ENCODE measurements around the gene AP5M1. TPM values are rescaled to one million over a fixed set of nuclear protein-coding genes. Genes with fewer than 3 reads are reported as not detected.
A peak's percentile ranks its signal among the peaks of the same experiment; 100 is the strongest.
"Not testable (repeated sequence)": the region's sequence is repeated elsewhere in the genome, so short reads cannot be mapped to it uniquely, and the experiment has no call there.

The AP5M1 gene
- total RNA-seq, 1 donor from 2014 or later, result 15.1 TPM

DNA sequence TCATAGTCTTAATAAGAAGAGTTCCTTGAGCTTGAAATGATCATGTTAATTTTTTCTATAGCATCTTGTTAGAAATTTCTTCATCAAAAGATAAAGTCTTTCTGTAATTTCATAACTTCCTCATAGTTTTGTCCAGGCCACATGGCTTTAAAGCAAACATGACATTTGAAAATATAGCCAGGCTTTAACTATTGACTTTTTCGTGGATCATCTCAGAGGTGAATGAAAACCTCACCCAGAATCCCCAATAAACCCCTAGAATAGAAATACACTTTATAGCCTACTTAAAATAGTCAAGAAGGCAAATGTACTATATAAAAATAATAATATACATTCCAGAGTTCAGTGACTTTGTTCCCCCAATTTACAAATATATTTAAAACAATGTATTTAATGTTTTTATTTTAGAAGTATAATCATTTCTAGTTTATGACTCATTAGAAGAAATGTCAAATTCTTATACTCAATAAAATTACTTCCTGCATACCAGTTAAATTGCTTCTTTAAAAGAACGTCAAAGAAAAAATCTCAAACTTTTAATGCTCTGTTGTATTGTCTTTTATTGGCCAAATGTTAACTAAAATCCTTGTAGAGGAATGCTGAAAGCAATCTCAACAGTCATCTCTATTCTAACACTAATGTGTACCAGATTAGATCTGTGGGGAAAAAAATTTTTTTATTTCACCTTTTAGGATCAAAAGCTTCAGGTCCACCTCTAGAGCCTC lies 21.7 kb upstream of the AP5M1 start:
- Histone ChIP-seq H3K36me3 (ENCODE audit: control insufficient read depth in 3 of 3, insufficient read depth in 3 of 3, low read length in 3 of 3) (no peaks in the 10 kb centered on the region), H3K9ac (ENCODE audit: low read depth in 1 of 3, low read length in 3 of 3) (no peak overlapping the region), H3K9me3 (ENCODE audit: control insufficient read depth in 3 of 3, low read length in 3 of 3) (no peaks in the 10 kb centered on the region), H3K27ac (ENCODE audit: low read depth, low read length) (no peak overlapping the region), H3K4me3 (ENCODE audit: low read length in 3 of 3) (no peak overlapping the region), H3K4me1 (ENCODE audit: control insufficient read depth in 3 of 3, insufficient read depth in 3 of 3, low read length in 3 of 3) (peaks cover 0 to 4% (median 0%) of the 10 kb centered on the region in 3 donors), H3K27me3 (ENCODE audit: control insufficient read depth in 3 of 3, insufficient read depth in 3 of 3, low read length in 3 of 3) (no peaks in the 10 kb centered on the region)

DNA sequence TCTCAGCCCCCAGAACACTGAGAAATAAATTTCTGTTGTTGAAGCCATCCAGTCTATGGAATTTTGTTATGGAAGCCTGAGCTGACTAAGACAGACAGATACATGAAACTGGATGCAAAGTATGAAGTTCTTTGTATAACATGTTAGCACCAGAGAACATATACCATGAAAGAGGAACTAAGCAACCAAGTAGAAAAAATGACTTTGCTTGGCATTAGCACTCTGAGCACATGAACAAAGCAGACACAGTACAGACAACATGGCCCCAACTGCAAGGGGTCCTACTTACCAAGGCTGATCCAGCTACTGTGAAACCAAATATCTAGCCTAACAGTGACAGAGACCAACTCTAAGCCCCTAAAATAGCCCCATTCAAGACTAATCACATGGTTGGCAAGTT lies 13.9 kb upstream of the AP5M1 start:
- H3K27ac ChIP-seq (ENCODE audit: low read depth, low read length), result no peak overlapping the region
- no peak overlapping the region for H3K9ac ChIP-seq (ENCODE audit: low read depth in 1 of 3, low read length in 3 of 3)
- no peak overlapping the region for H3K4me3 ChIP-seq (ENCODE audit: low read length in 3 of 3)
- peaks cover 0 to 2% (median 0%) of the 10 kb centered on the region in 3 donors for H3K36me3 ChIP-seq (ENCODE audit: control insufficient read depth in 3 of 3, insufficient read depth in 3 of 3, low read length in 3 of 3)
- peaks cover 0 to 4% (median 0%) of the 10 kb centered on the region in 3 donors for H3K4me1 ChIP-seq (ENCODE audit: control insufficient read depth in 3 of 3, insufficient read depth in 3 of 3, low read length in 3 of 3)
- H3K27me3 ChIP-seq (ENCODE audit: control insufficient read depth in 3 of 3, insufficient read depth in 3 of 3, low read length in 3 of 3), result no peaks in the 10 kb centered on the region
- no peaks in the 10 kb centered on the region for H3K9me3 ChIP-seq (ENCODE audit: control insufficient read depth in 3 of 3, low read length in 3 of 3)

DNA sequence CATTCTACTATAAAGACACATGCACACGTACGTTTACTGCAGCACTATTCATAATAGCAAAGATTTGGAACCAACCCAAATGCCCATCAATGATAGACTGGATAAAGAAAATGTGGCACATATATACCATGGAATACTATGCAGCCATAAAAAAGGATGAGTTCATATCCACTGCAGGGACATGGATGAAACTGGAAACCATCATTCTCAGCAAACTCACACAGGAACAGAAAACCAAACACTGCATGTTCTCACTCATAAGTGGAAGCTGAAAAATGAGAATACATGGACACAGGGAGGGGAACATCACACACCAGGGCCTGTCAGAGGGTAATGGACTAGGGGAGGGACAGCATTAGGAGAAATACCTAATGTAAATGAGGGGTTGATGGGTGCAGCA lies 10.6 kb upstream of the AP5M1 start:
- H3K36me3 ChIP-seq (ENCODE audit: control insufficient read depth in 3 of 3, insufficient read depth in 3 of 3, low read length in 3 of 3); H3K4me3 ChIP-seq (ENCODE audit: low read length in 3 of 3); H3K27ac ChIP-seq (ENCODE audit: low read depth, low read length); H3K9me3 ChIP-seq (ENCODE audit: control insufficient read depth in 3 of 3, low read length in 3 of 3); H3K4me1 ChIP-seq (ENCODE audit: control insufficient read depth in 3 of 3, insufficient read depth in 3 of 3, low read length in 3 of 3); H3K27me3 ChIP-seq (ENCODE audit: control insufficient read depth in 3 of 3, insufficient read depth in 3 of 3, low read length in 3 of 3); H3K9ac ChIP-seq (ENCODE audit: low read depth in 1 of 3, low read length in 3 of 3): not testable (repeated sequence)

DNA sequence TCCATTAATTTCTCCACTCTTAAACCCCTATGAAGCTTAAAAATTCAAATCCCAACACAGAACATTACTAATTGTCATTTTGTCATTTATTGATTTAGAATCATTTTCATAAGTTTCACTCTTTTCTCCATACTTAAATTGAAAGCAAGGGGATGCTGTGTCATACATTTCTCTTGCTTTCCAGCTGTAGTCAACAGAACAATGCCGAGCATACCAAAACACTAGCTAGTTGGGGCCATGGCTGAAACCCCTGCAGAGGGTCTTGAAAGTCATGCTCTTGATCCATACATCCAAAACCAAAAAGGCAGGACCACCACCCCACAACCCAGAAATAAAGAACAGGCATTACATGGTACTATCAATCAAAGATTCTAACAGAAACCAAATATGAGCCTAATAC lies 9.1 kb upstream of the AP5M1 start:
- Histone ChIP-seq H3K4me3 (ENCODE audit: low read length in 3 of 3) (no peak overlapping the region), H3K9ac (ENCODE audit: low read depth in 1 of 3, low read length in 3 of 3) (no peak overlapping the region), H3K9me3 (ENCODE audit: control insufficient read depth in 3 of 3, low read length in 3 of 3) (no peaks in the 10 kb centered on the region), H3K36me3 (ENCODE audit: control insufficient read depth in 3 of 3, insufficient read depth in 3 of 3, low read length in 3 of 3) (peaks cover 0 to 2% (median 0%) of the 10 kb centered on the region in 3 donors), H3K27ac (ENCODE audit: low read depth, low read length) (no peak overlapping the region), H3K4me1 (ENCODE audit: control insufficient read depth in 3 of 3, insufficient read depth in 3 of 3, low read length in 3 of 3) (peaks cover 0 to 4% (median 3%) of the 10 kb centered on the region in 3 donors), H3K27me3 (ENCODE audit: control insufficient read depth in 3 of 3, insufficient read depth in 3 of 3, low read length in 3 of 3) (no peaks in the 10 kb centered on the region)

DNA sequence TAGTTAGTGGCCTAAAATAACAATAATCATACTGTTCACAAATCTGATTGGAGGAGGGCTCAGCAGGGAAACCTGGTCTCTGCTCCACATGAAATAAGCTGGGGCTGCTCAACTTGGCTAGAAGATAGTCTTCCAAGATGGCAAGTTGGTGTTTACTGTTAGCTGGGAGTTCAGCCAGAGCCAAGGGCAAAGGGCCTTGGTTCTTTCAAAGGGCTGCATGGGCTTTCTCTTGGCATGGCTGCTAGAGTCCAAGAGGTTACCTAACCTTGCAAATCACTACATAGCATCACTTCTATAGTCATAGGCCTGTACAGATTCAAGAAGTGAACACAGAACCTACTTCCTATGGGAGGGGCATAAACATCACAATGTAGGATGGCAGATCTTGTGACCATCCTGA lies 7.2 kb upstream of the AP5M1 start:
- no peaks in the 10 kb centered on the region for H3K9me3 ChIP-seq (ENCODE audit: control insufficient read depth in 3 of 3, low read length in 3 of 3)
- no peak overlapping the region for H3K4me3 ChIP-seq (ENCODE audit: low read length in 3 of 3)
- H3K27me3 ChIP-seq (ENCODE audit: control insufficient read depth in 3 of 3, insufficient read depth in 3 of 3, low read length in 3 of 3), result no peaks in the 10 kb centered on the region
- H3K27ac ChIP-seq (ENCODE audit: low read depth, low read length), result no peak overlapping the region
- peaks cover 2 to 4% (median 3%) of the 10 kb centered on the region in 3 donors for H3K4me1 ChIP-seq (ENCODE audit: control insufficient read depth in 3 of 3, insufficient read depth in 3 of 3, low read length in 3 of 3)
- H3K9ac ChIP-seq (ENCODE audit: low read depth in 1 of 3, low read length in 3 of 3), result no peak overlapping the region
- H3K36me3 ChIP-seq (ENCODE audit: control insufficient read depth in 3 of 3, insufficient read depth in 3 of 3, low read length in 3 of 3), result no peaks in the 10 kb centered on the region

DNA sequence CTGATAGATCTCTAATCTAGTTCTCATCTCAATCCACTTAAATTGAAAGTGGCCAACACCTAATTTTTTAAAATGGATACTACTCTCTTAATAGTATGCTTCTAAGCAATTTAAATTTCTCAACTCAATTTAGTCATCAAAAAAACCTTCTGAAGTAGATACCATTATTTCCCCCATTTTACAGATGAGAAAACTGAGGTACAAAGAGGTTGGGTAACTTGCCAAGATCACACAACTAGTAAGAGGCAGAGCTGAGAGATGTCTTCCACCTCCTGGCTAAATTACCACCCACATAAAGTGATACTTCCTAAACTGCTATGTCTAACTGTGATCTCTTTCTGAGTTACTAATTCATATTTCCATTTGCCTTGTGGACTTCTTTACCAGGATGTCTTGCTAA lies 6.7 kb upstream of the AP5M1 start:
- no peaks in the 10 kb centered on the region for H3K36me3 ChIP-seq (ENCODE audit: control insufficient read depth in 3 of 3, insufficient read depth in 3 of 3, low read length in 3 of 3)
- no peak overlapping the region for H3K9ac ChIP-seq (ENCODE audit: low read depth in 1 of 3, low read length in 3 of 3)
- H3K9me3 ChIP-seq (ENCODE audit: control insufficient read depth in 3 of 3, low read length in 3 of 3), result no peaks in the 10 kb centered on the region
- no peak overlapping the region for H3K27ac ChIP-seq (ENCODE audit: low read depth, low read length)
- peaks cover 2 to 6% (median 4%) of the 10 kb centered on the region in 3 donors for H3K4me1 ChIP-seq (ENCODE audit: control insufficient read depth in 3 of 3, insufficient read depth in 3 of 3, low read length in 3 of 3)
- no peaks in the 10 kb centered on the region for H3K27me3 ChIP-seq (ENCODE audit: control insufficient read depth in 3 of 3, insufficient read depth in 3 of 3, low read length in 3 of 3)
- no peak overlapping the region for H3K4me3 ChIP-seq (ENCODE audit: low read length in 3 of 3)

DNA sequence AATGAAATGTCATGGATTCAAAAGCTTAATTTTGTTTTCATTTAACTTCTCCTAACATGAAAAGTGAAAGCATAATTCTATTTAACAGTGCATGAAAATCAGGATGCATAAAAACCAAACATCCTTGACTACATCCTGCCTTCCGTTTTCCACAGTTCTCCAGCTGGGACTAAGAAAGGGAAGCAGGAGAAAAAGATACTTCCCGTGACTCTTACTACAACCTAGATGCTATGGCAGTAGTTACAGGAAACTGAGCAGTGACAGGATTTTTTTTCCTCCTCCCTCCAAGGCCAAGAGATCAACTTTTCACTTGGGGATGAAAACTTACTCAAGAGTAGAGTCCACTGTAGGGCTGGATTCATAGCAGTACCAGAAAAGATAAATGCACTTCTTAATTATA lies 2.7 kb upstream of the AP5M1 start:
- Histone ChIP-seq H3K27me3 (ENCODE audit: control insufficient read depth in 3 of 3, insufficient read depth in 3 of 3, low read length in 3 of 3) (no peaks in the 10 kb centered on the region), H3K4me1 (ENCODE audit: control insufficient read depth in 3 of 3, insufficient read depth in 3 of 3, low read length in 3 of 3) (peaks cover 12 to 24% (median 17%) of the 10 kb centered on the region in 3 donors), H3K9me3 (ENCODE audit: control insufficient read depth in 3 of 3, low read length in 3 of 3) (no peaks in the 10 kb centered on the region), H3K27ac (ENCODE audit: low read depth, low read length) (no peak overlapping the region), H3K36me3 (ENCODE audit: control insufficient read depth in 3 of 3, insufficient read depth in 3 of 3, low read length in 3 of 3) (no peaks in the 10 kb centered on the region), H3K4me3 (ENCODE audit: low read length in 3 of 3) (no peak overlapping the region), H3K9ac (ENCODE audit: low read depth in 1 of 3, low read length in 3 of 3) (peak overlapping the region in 1 of 3 donors; percentile 27)

DNA sequence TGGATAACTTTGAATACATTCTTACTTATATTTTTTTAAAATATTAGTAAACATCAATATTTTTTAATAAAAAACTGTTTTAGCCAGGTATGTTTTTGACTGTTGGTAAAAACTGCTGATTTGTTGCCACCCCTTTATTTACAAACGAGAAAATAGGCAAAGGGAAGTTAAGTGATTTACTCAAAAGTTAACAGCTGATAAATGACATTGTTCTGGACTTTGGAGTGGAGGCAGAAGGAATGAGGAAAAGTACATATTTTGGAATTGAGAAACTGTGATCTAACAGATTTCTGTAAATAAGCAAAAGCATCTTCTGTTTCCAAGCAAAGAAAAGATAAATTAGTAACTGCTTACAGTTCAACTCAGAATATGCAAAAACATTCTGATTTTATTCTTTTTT lies 4.5 kb downstream of the AP5M1 start:
- Histone ChIP-seq H3K9me3 (ENCODE audit: control insufficient read depth in 3 of 3, low read length in 3 of 3) (no peaks in the 10 kb centered on the region), H3K9ac (ENCODE audit: low read depth in 1 of 3, low read length in 3 of 3) (no peak overlapping the region)

DNA sequence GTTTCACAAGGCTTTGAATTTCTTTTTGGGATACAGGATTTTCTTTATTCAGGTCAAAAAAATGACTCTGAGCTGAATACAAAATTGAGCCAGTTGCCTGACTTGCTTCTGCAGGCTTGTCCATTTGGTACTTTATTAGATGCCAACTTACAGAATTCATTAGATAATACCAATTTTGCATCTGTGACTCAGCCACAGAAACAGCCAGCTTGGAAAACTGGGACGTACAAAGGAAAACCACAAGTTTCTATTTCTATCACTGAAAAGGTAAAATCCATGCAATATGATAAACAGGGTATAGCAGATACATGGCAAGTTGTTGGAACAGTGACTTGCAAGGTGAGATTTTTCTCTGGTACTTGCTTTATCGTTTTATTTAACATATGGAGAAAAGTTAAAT lies 5.8 kb downstream of the AP5M1 start:
- no peak overlapping the region for H3K4me3 ChIP-seq (ENCODE audit: low read length in 3 of 3)
- no peaks in the 10 kb centered on the region for H3K27me3 ChIP-seq (ENCODE audit: control insufficient read depth in 3 of 3, insufficient read depth in 3 of 3, low read length in 3 of 3)
- no peak overlapping the region for H3K9ac ChIP-seq (ENCODE audit: low read depth in 1 of 3, low read length in 3 of 3)
- peaks cover 11 to 14% (median 12%) of the 10 kb centered on the region in 3 donors for H3K4me1 ChIP-seq (ENCODE audit: control insufficient read depth in 3 of 3, insufficient read depth in 3 of 3, low read length in 3 of 3)
- H3K27ac ChIP-seq (ENCODE audit: low read depth, low read length), result no peak overlapping the region
- H3K9me3 ChIP-seq (ENCODE audit: control insufficient read depth in 3 of 3, low read length in 3 of 3), result no peaks in the 10 kb centered on the region
- peaks cover 3 to 18% (median 4%) of the 10 kb centered on the region in 3 donors for H3K36me3 ChIP-seq (ENCODE audit: control insufficient read depth in 3 of 3, insufficient read depth in 3 of 3, low read length in 3 of 3)

More for the DNA sequence above, 4.5 kb downstream of the AP5M1 start:
- Histone ChIP-seq H3K4me3 (ENCODE audit: low read length in 3 of 3) (no peak overlapping the region), H3K27ac (ENCODE audit: low read depth, low read length) (no peak overlapping the region), H3K36me3 (ENCODE audit: control insufficient read depth in 3 of 3, insufficient read depth in 3 of 3, low read length in 3 of 3) (peaks cover 3 to 14% (median 4%) of the 10 kb centered on the region in 3 donors), H3K4me1 (ENCODE audit: control insufficient read depth in 3 of 3, insufficient read depth in 3 of 3, low read length in 3 of 3) (peaks cover 12 to 14% (median 14%) of the 10 kb centered on the region in 3 donors), H3K27me3 (ENCODE audit: control insufficient read depth in 3 of 3, insufficient read depth in 3 of 3, low read length in 3 of 3) (no peaks in the 10 kb centered on the region)

DNA sequence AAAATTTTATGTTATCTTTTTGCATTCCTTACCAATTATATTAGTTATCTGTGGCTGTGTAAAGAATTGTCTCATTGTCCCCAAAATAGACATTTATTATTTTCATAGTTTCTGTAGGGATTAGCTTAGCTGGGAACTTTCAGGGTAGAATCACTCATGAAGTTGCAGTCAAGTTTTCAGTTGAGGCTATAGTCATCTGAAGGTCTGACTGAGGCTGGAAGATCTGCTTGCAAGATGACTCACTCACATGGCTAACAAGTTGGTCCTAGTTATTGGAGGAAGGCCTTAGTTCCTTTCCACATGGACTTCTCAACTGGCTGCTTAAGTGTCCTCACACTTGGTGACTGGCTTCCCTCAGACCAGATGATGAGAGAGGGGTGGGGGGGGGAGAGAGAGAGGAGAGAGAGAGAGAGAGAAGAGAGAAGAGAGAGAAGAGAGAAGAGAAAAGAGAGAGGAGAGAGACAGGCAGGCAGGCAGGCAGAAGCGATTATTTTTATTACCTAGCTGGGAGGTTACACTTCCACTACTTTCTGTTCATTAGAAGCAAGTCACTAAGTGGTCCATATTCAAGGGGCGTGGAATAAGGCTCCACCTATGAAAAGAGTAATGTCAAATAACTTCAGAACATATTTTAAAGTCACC lies 6.4 kb downstream of the AP5M1 start:
- Histone ChIP-seq H3K9ac (ENCODE audit: low read depth in 1 of 3, low read length in 3 of 3) (no peak overlapping the region), H3K36me3 (ENCODE audit: control insufficient read depth in 3 of 3, insufficient read depth in 3 of 3, low read length in 3 of 3) (peaks cover 3 to 18% (median 4%) of the 10 kb centered on the region in 3 donors), H3K4me1 (ENCODE audit: control insufficient read depth in 3 of 3, insufficient read depth in 3 of 3, low read length in 3 of 3) (peaks cover 9 to 11% (median 10%) of the 10 kb centered on the region in 3 donors), H3K27ac (ENCODE audit: low read depth, low read length) (no peak overlapping the region), H3K9me3 (ENCODE audit: control insufficient read depth in 3 of 3, low read length in 3 of 3) (no peaks in the 10 kb centered on the region), H3K4me3 (ENCODE audit: low read length in 3 of 3) (no peak overlapping the region), H3K27me3 (ENCODE audit: control insufficient read depth in 3 of 3, insufficient read depth in 3 of 3, low read length in 3 of 3) (no peaks in the 10 kb centered on the region)
